GM21717 (cell line): ENCODE measurements around the gene ACOT8.
A peak's percentile ranks its signal among the peaks of the same experiment; 100 is the strongest.
"Not testable (repeated sequence)": the region's sequence is repeated elsewhere in the genome, so short reads cannot be mapped to it uniquely, and the experiment has no call there.

ENCODE experiments used
- ATAC-seq: cut with Tn5 transposase; IDR thresholded peaks from one replicate; pipeline ENCODE4 v1.9.1; 2021; ENCODE audit warnings: mild to moderate bottlenecking, moderate library complexity; ENCODE audit not compliant: unreplicated experiment

The ACOT8 gene

DNA sequence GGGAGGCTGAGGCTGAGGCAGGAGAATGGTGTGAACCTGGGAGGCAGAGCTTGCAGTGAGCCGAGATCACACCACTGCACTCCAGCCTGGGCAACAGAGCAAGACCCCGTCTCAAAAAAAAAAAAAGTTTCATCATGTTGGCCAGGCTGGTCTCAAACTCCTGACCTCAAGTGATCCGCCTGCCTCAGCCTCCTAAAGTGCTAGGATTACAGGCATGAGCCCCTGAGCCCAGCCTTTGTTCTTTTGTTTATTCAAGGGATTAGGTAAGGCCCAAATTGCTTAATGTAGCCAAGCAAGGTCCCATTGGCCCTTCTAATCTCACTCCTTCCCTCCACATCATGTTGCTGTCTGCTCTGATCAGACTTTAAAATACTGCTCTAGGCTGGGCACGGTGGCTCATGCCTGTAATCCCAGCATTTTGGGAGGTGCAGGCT lies 27.5 kb downstream of the ACOT8 start:
- ATAC-seq, result not testable (repeated sequence)

DNA sequence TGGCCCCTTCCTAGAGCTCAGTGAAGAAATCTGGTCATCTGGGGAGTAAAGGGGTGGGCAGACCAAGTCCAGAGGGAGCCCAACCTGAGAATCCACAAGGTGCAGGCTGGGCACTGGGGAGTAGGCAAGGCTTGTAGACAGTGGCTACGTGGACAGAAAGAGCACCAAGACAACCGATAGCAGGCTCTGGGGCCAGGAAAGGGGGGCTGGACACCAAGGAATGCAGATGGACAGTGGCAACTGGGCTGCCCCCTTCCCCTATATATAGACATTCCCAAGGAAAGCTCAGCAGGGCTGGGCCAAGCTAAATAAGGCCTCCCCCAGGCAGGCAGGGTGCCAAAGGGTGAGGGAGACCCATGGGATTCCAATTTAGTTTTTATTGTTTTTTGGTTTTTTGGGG lies 28.6 kb downstream of the ACOT8 start:
- ATAC-seq, result no peak

DNA sequence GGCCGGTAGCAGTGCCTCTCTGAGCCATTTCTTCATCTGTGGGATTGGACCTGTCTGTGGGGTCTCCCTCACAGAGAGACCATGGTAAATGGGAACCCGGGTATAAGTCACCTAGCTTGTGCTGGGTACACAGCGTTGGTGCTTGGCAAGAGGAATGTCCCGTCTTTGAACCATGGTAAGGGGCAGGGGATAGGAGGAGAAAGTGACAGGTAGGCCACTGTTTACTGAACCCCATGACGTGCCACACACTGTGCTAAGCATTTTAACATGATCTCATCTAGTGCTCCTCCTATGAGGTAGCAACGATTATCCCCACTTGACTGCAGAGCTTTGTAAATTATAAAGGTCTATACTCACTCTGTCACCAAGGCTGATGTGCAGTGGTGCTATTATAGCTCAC lies 29.5 kb downstream of the ACOT8 start:
- ATAC-seq, result no peak

DNA sequence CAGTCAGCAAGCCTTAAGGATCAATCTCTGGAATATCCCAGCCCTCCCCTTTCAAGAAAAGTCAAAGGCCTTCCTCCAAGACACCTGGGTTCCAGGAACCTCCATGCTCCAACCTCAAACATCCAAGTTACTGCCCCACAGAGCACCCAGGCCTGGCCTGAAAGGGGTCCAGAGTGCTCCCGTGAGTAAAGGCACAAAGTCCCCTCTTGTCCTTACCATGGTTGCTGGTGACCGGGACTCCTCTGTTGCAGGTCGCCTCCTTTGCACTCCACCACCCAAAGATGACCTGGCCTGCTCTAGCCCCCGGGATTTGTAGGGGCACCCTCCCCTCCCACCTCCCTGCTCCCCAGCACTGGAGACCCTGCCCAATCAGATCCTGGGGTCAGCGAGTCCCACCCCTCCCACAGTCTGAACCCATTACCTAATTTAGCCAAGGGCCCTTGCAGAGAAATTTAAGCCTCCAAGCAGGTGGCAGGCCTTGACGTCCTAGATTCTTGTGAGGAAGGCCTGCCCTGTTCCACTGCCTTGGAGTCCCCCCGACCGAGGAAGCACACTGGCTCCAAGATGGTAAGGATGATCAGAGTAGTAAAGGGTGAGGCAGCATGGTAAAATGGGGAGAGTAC lies 30.1 kb downstream of the ACOT8 start, which contains the start of gene TNNC2:
Gene TNNC2, minus strand, starts transcription at position 283 of the 623 bp plus-strand sequence. Its CDS starts 64 bp downstream, at position 219.
- no peak for ATAC-seq

DNA sequence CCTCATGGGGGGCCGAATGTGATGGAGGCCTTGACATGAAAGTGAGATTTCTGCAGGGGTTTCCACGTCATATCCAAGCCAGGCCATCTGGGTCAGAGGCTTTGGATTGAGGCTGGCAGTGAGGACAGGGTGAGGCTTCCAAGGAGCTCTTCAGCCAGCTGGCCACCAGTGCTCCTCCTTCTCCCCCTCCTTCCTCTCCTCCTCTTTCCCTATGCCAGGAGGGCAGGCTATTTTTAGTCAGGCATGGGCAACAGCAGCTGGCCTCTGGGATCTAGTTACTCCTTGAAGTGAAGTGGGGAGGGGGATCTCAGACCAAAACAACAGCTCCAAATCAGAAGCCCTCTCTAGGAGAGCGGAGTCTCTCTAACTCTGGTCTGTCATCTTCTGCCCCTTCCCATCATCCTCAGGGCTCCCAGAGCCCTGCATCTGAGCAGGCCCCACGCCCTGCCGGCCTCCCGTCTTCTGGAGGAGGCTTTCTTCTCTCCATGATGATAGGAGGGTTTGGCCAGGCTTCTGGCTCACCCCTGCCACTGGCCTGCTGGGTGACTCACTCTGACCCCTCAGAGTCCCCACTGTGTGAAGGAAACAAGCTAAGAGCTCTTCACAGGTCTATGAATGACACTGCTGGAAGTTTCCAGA lies 30.7 kb downstream of the ACOT8 start:
- no peak for ATAC-seq

DNA sequence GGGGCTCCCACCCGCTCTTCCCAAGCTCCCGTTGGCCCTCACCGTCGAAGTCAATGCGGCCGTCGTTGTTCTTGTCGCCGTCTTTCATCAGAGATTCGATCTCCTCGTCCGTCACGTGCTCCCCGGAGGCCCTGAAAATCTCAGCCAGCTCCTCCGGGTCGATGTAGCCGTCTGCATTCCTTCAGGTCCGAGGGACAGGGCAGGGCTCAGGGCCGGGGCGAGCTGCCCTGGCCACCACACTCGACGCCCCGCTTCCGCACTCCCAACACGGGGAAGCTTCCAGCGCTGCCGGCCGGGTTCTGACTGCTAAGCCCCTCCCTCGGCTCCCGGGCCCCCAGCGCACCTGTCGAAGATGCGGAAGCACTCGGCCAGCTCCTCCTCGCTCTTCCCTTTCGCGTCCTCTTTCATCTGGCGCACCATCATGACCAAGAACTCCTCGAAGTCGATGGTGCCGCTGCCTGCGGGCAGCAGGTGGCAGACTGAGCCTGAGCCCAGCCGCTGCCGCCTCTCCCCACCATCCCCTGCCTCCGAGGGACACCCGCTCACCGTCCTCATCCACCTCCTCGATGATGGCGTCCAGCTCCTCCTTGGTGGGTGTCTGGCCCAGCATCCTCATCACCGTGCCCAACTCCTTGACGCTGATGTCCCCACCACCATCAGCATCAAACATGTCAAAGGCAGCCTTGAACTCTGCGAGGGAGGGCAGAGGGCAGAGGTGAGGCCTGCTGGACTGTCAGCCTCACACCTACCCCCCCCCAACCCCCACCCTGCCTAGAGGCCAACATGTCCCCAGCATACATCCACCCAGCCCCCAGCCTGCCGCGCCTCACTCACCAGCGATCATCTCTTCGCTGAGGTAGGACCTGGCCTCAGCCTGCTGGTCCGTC lies 33.0 kb downstream of the ACOT8 start:
- ATAC-seq, result no peak

DNA sequence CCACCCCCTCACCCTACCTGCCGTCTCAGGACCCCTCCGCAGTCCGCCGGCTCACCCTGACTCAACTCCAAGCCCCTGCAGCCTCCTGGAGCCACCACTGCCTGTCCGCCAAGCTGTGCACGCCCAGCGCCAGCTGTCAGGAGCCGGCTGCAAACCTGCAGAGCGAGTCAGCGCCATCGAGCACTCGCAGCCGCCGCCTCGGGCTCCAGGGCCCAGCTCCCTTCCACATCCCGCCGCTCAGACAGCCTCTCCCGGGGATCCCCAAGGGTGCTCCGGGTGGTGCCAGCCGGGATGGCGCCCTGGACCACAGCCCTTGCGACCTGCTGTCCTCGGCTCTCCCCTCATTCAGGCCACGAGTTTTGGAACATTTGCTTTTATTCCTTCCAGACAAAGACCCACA lies 34.3 kb downstream of the ACOT8 start:
- ATAC-seq, result no peak

DNA sequence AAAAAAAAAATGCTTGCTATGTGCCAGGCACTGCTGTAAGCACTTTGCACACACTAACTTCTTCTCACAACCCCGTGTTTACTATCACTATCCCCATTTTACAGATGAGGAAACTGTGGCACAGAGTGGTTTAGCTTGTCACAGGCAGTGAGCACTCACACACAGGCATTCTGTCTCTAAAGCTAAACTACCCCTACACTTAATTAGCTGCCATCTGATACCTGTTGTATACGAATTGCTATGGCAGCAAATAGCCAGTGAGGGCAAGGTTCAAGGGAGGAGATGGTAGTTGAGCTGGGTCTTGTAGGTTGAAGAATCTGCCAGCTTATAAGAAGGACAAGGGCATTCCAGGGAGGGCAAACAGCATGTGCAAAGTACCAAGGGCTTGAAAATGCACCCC lies 35.2 kb downstream of the ACOT8 start:
- ATAC-seq, result no peak

DNA sequence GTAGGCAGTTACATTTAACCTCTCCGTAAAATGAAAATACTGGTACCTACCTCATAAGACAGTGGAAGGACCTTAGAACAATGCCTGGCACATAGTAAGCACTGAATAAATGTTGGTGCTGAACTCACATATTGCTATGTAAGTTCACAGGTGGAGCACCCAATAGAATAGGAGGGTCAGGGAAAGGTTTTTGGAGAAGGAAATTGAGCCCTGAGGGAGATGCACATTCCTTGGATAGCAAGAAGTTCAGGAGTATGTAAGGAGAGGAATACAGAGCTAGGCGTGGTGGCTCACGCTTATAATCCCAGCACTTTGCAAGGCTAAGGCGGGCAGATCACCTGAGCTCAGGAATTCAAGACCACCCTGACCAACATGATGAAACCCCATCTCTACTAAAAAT lies 37.7 kb downstream of the ACOT8 start:
- ATAC-seq, result no peak

DNA sequence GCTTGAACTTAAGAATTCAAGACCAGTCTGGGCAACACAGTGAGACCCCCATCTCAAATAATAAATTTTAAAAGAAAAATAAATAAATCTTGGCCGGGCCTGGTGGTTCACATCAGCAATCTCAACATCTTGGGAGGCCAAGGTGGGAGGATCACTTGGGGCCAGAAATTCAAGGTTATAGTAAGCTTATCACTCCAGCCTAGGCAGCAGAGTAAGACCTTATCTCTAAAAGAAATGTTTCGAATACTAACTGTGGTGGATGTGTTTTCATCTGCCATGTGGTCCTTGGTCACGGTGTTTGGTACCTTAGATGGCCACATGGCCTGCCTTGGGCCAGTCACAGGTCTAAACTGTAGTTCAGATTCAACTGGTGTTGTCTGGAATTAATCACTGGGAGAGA lies 39.0 kb downstream of the ACOT8 start:
- no peak for ATAC-seq

DNA sequence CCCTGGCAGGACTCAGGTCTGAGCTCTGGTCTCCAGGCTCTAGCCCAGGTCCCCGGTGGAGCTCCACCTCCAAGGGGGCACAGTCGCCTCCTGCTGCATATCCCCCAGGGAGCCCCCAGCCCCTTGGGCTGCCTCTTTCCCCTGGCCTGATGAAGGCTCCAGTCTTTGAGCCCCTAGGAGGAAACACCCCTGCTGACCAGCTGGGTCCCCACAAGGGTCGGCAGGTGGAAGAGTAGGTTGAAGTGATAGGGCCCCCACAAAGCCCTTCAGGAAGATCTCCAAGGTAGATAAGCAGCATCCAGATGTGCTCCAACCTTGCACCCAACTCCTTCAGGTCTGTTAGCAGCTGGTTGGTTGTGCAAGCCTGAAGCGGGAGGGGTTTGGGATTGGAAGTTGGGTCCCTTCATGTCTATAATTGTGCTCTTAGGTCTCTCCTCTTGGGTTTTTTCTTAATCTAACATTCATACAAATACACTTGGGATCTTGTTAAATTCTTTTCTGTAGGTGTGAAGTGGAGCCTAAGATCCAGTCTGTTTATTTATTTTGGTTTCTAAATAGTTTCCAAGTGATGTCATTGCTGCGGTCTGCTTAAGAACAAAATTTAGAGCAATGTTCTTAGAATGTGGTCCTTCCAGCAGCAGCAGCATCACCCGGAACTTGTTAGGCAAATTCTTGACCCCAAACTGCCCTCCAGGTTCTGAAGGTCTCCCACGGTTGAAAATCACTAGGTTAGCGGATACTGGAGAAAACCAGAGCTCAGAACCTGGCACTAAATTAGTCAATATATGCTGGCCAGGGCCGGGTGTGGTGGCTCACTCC lies 39.6 kb downstream of the ACOT8 start:
- no peak for ATAC-seq

DNA sequence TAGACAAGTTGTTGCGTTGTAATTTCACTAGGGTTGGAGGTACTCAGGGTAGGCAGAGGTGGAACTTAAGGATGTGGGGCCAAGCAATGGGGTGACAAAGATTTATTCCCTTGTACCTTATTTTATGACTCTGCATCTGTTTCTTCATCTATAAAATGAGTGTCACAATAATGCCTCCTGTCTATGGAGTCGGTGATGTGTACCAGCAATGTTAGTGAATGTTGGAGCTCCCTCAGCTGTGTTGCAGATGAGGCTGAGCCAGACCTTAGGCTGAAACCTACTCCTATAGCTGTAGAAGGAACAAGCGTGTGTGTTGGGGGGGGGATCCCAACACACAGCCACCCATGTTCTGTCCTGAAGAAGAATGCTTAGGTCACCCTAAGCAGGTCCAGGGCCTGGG lies 40.2 kb downstream of the ACOT8 start:
- no peak for ATAC-seq

DNA sequence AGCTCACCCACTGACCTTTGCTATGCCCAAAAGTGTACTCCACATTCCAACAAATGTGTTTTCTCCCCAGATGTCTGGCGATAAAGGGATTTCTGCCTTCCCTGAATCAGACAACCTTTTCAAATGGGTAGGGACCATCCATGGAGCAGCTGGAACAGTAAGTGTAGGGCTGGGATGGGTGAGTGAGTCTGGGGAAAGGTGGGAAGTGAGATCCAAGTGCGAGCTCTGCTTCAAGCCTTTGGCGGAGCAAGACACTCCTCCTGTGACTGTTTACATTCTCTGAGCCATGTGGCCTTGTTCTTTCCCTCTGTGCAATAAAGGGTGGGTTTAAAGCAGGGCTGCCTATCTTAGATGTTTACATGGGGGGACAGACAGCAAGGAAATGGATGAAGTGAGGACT lies 42.9 kb downstream of the ACOT8 start:
- ATAC-seq, result no peak

DNA sequence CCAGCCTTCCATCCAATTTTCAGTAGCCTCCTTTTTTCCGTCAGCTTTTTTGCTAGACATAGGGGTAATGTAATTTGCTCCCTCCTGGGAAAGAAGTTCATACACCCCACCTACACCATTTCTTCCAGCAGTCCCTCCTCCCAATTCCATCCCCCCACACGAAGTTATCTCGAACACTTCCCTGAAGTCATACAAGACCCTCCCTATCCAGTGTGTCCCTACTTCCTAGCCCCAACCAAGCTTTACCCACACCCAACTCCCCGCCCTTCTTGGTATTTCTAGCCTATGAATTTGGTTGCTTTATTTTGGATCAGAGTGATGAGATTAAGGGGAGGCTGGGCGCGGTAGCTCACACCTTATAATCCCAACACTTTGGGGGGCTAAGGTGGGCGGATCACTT lies 43.7 kb downstream of the ACOT8 start:
- no peak for ATAC-seq

DNA sequence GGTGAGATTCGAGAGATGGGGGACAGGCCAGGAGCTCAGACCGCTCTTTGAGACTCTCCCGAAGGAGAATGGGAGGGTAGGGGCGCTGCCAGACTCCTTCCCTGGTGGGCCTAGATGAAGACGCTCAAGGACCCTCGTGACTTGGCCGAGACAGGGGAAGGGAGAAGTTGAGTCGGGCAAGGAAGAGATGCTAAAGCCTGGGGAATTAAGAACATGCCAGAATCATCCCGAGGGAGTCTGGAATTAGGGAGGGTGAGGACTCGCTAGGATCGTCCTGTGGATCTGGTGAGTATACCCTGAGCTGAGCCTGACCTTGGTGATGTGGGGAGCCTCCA lies 44.2 kb downstream of the ACOT8 start:
- ATAC-seq, result no peak

DNA sequence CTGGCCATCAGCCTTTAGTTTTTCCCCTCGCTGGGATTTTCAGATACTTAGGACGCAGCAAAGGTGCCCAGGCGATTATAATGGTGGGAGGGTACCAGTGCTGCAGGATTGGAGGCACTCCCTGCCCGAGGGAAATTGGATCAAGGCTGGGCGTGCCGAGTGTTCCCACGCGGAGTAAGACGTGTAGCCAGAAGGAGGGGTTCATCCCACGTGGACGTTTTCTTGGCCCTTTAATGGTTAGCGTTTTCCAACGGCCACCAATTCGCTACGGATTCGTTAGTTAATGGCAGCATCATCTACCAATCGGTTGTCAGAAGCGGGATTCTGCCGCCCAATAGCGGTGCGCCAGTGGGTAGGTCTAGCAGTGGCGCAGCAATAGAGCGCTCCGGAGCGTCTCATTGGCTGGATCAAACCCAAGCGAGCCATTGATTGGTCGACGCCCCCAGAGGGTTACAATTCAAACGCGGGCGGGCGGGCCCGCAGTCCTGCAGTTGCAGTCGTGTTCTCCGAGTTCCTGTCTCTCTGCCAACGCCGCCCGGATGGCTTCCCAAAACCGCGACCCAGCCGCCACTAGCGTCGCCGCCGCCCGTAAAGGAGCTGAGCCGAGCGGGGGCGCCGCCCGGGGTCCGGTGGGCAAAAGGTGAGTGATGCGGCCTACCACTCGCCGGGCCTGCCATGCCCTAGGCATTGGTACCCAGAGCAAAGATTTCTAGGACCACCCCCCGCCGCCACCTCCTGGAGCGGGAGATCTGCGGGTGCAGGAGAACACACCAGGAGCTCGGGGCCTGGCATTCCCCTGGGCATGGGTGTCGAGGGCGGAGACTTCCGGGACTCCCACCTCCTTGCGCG lies 44.8 kb downstream of the ACOT8 start, which contains the start of gene UBE2C:
Gene UBE2C, plus strand, starts transcription at position 488 of the 849 bp plus-strand sequence. Its CDS starts 52 bp downstream, at position 540.
- peak; percentile 95 for ATAC-seq

DNA sequence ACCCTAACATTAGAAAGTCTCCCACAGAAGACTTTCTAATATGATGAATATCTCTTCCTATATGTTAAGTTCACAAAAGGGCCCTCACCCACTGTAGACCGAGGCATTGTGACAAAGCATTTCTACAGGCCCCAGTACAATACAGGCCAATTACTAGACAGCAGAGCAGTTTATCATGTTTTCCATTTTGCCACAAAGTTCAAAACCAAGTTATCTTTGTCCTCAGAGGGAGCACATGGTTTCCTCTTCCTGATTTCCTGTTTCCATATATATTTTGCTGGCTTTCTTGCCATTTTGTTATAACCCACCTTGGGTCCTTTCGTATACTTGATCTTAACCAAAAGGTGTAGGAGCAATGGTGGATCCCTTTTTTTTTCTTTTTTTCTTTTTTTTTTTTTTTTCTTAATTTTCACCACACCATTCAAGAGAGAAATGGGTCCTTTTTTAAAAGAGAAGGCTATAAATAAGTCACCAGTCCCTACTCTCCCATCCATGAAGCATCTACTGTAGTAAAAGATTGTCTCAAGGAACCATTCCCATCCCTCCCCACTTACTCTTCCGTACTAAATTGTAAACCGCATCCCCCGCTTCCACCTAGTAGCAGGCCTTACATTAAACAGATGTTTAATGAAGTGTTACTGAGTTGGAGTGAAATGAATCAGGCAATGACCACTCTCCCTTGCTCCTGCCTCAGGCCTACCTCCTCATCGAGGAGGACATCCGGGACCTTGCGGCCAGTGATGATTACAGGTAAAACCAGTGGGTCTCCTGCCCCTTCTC lies 46.8 kb downstream of the ACOT8 start:
- ATAC-seq, result no peak

DNA sequence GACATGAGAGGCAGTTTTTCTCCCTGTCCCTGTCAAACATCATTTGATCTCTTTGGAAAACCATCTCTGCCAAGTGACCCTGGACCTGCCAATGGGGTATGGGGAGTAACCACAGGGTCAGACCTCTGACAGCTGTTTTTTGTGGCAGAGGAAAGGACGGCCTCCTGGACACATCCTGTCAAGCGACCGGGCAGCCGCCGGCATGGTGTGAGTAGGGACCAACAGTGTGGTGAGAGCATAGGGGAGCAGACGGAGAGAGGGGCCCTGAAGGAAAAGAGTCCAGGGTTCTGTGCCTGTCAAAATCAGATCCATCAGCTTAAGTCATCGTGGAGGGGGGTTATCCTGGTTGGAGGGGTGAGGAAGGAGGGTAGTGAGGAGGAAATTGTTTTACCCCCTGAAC lies 55.3 kb downstream of the ACOT8 start:
- no peak for ATAC-seq

DNA sequence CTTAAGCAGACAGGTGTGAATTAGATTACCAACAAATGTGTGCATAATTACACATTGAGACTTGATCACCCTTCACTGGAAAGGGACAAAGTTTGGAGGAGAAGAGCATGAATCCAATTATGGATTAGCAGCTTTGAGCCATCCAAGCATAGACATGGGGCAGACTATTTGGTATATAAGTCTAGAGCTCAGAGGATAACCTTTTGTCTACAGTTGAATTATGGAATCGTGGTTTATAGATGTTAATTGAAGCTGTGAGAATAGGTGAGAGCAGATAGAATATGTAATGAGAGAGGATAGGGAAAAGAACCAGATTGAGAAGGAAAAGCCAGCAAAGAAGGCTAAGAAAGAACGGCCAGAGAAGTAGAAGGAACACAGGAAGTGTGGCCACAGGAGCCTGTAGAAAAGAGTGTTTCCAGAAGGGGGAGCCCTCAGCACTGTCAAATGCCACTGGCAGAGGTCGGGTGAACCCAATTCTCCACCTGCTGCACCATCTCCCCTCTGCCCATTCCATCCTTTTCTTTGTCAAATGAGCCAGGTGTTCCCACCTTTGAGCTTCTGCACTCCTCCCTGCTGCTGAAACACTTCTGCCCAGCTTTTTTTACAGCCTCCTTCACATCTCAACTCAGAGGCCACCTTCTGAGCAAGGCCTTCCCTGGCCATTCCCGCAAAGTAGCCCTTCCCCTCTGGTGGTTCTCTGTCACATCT lies 58.1 kb downstream of the ACOT8 start:
- no peak for ATAC-seq
